ENCODE results near the gene LMO1.

The LMO1 gene

DNA sequence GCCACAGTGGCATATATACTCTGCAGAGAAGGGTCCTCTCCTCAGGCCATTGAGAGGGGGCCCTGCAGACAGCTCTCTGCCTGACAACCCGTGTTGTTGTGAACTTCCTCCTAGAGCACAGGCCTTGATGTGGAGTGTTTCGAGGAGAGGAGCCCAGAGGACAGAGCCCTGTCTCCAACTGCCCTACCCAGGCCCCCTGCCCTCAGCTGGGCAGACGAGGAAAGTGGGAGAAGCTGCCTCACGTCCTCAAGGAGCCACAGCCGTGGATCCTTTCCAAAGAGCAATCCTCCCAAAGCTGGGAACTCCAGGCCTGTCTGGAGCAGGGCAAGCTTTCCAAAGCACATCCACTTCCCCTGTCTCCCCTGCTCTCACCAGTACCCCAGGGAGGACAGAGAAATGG lies 10.7 kb downstream of the LMO1 start:
- H3K27me3 ChIP-seq = peaks cover 0 to 3% of the 10 kb centered on the region in 2 donors
- H3K36me3 ChIP-seq = no peaks in the 10 kb centered on the region
- no peak overlapping the region for H3K4me3 ChIP-seq
- H3K4me1 ChIP-seq = no peaks in the 10 kb centered on the region
- intact Hi-C loops (cut with DNase I; ENCODE audit: low total_unique reads) = no loop called here
- H3K27ac ChIP-seq = no peak overlapping the region
- TF ChIP-seq, protein P1, sequence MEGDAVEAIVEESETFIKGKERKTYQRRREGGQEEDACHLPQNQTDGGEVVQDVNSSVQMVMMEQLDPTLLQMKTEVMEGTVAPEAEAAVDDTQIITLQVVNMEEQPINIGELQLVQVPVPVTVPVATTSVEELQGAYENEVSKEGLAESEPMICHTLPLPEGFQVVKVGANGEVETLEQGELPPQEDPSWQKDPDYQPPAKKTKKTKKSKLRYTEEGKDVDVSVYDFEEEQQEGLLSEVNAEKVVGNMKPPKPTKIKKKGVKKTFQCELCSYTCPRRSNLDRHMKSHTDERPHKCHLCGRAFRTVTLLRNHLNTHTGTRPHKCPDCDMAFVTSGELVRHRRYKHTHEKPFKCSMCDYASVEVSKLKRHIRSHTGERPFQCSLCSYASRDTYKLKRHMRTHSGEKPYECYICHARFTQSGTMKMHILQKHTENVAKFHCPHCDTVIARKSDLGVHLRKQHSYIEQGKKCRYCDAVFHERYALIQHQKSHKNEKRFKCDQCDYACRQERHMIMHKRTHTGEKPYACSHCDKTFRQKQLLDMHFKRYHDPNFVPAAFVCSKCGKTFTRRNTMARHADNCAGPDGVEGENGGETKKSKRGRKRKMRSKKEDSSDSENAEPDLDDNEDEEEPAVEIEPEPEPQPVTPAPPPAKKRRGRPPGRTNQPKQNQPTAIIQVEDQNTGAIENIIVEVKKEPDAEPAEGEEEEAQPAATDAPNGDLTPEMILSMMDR (IDR thresholded peaks at IDR 0.05) = no peak
- peak; percentile 9 to 32 for DNase-seq
- no peaks in the 10 kb centered on the region for H3K9me3 ChIP-seq

DNA sequence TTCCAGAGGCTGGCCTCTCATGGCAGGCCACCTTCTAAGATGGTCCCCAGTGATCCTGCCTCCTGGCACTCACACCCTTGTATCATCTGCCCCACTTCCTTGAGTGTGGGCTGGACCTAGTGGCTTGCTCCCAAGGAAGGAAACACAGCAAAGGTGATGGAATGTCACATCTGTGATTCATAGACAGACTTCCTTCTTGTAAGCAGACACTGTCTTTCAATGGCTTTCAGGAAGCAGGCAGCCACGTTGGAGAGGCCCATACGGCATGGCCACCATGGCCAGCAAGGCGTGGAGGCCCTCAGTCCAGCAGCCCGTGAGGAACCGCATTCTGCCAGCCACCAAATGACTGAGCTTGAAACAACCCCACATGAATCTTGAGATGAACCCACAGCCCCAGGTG lies 11.3 kb downstream of the LMO1 start:
- intact Hi-C loops (cut with DNase I; ENCODE audit: low total_unique reads) = no loop called here
- no peak overlapping the region for H3K4me3 ChIP-seq
- peak; percentile 3 to 41 for DNase-seq
- no peaks in the 10 kb centered on the region for H3K9me3 ChIP-seq
- TF ChIP-seq, protein P1 (IDR thresholded peaks at IDR 0.05) = no peak
- peaks cover 0 to 7% of the 10 kb centered on the region in 2 donors for H3K27me3 ChIP-seq
- H3K36me3 ChIP-seq = no peaks in the 10 kb centered on the region
- H3K27ac ChIP-seq = no peak overlapping the region
- no peaks in the 10 kb centered on the region for H3K4me1 ChIP-seq

DNA sequence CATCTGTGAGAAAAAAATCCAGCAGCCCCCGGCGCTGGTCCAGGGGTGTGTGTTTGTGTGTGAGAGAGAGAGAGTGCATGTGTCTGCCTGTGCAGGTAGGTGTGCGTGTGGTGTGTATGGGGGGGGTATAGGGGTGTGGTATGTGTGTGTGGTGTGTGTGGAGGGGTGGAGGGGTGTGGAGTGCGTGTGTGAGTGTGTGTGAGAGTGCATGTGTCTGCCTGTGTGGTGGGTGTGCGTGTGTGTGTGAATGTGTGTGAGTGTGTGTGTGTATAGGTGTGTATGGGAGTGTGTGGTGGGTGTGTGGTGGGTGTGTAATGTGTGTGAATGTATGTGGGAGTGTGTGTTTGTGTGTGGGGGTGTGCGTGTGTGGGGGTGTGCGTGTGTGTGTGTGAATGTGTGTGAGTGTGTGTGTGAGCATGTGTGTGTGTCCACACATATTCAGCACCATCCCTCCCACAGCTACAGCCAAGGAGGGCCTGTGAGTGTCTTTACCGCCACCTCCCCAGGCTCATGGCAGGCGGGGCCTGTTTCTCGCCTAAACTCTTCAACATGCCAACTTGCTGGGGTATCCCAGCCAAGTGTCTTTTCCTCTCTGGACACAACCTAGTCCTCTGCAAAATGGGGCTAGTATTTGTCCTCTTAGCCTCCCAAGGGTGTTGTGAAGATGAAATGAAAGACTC lies 11.9 kb downstream of the LMO1 start:
- peaks cover 0 to 13% of the 10 kb centered on the region in 2 donors for H3K27me3 ChIP-seq
- peak in 1 of 2 donors; percentile 10 for DNase-seq
- H3K4me1 ChIP-seq = no peaks in the 10 kb centered on the region
- TF ChIP-seq, protein P1 (IDR thresholded peaks at IDR 0.05) = no peak
- no peak overlapping the region for H3K27ac ChIP-seq
- H3K4me3 ChIP-seq = no peak overlapping the region
- intact Hi-C loops (cut with DNase I; ENCODE audit: low total_unique reads) = no loop called here
- no peaks in the 10 kb centered on the region for H3K9me3 ChIP-seq
- no peaks in the 10 kb centered on the region for H3K36me3 ChIP-seq

DNA sequence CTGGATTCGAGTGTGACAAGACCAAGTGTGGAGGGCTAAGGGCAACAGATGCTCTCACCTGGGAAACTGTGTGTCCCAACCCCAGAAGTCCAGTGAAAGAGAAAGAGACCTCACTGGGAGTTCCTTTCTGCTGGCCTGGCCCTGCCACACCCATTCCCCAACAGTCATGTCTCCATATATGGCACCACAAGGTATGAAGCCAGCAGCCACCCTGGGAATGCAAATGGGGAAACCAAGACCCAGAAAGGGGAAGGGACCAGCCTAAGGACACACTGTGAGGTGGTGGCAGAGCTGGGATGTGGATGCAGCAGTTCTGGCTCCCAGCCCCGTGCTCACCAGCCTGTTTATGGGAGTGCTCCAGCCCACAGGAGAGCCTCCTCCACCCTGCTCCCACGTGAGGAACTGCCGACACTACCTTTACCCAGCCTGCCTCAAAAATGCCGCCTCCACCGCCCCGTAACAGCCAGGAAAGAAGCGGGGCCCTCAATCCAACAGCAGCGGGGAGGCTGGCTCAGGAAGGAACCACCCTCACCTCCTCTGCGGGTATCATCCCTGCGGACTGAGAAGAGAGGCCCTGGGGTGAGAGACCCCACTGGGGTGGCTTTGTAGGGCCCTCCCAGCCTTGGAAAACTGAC lies 12.6 kb downstream of the LMO1 start:
- TF ChIP-seq, protein P1 (IDR thresholded peaks at IDR 0.05) = no peak
- no peaks in the 10 kb centered on the region for H3K9me3 ChIP-seq
- intact Hi-C loops (cut with DNase I; ENCODE audit: low total_unique reads) = no loop called here
- H3K4me3 ChIP-seq = no peak overlapping the region
- no peaks in the 10 kb centered on the region for H3K36me3 ChIP-seq
- no peaks in the 10 kb centered on the region for H3K4me1 ChIP-seq
- peak; percentile 7 to 54 for DNase-seq
- no peak overlapping the region for H3K27ac ChIP-seq
- H3K27me3 ChIP-seq = peaks cover 0 to 16% of the 10 kb centered on the region in 2 donors

DNA sequence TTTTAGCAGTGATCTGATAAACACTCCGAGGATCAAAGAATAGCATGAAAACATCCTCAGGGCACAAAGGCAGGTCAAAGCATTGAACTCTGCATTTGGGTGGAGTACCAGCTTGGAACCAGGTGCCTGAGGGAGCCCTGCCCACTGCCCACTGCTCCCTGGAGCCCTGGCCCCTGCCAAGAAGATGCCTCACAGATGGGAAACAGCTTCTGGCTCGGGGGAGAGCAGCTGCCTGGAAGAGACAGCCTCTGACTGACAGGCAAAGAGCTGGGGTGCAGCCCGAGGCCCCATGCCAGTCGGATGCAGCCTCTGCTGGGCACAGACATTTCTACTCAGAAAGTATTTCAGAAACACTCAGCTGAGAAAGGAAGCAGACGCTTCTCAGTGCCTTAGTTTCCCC lies 13.2 kb downstream of the LMO1 start:
- H3K9me3 ChIP-seq = no peaks in the 10 kb centered on the region
- H3K4me1 ChIP-seq = no peaks in the 10 kb centered on the region
- H3K27ac ChIP-seq = no peak overlapping the region
- TF ChIP-seq, protein P1 (IDR thresholded peaks at IDR 0.05) = no peak
- peak; percentile 5 to 47 for DNase-seq
- no peak overlapping the region for H3K4me3 ChIP-seq
- H3K36me3 ChIP-seq = no peaks in the 10 kb centered on the region
- peaks cover 0 to 16% of the 10 kb centered on the region in 2 donors for H3K27me3 ChIP-seq
- intact Hi-C loops (cut with DNase I; ENCODE audit: low total_unique reads) = no loop called here

All from tibial artery (tissue), 4 donors.